ENCODE data around the gene ROPN1.

Gene ROPN1

DNA sequence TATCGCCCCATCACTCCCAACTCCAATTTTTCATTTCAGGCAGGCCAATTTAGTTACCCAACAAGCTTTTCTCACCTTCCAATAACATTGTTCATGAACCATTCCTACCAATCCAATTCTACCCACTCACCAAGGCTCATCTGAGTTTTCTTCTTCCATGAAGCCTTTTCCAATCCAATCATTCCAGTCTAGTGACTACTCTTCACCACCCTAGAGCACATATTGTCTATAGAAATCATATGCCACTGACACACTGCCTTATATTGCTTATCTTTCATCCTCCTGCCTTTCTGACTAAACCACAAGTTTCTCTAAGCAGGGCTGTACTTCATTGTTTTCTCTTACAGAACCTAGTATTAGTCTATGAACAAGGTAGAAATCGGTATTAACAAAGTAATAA is 42.3 kb downstream of the ROPN1 start:
- H3K4me3 ChIP-seq (replicated peaks; ENCODE audit: low read depth, low read length): no peak overlapping the region
- no peak for DNase-seq (ENCODE audit: extremely low read depth, insufficient read length)
- H3K27me3 ChIP-seq (replicated peaks; ENCODE audit: control insufficient read depth, insufficient read depth, low read length): no peaks in the 10 kb centered on the region
- TF ChIP-seq, protein P1, sequence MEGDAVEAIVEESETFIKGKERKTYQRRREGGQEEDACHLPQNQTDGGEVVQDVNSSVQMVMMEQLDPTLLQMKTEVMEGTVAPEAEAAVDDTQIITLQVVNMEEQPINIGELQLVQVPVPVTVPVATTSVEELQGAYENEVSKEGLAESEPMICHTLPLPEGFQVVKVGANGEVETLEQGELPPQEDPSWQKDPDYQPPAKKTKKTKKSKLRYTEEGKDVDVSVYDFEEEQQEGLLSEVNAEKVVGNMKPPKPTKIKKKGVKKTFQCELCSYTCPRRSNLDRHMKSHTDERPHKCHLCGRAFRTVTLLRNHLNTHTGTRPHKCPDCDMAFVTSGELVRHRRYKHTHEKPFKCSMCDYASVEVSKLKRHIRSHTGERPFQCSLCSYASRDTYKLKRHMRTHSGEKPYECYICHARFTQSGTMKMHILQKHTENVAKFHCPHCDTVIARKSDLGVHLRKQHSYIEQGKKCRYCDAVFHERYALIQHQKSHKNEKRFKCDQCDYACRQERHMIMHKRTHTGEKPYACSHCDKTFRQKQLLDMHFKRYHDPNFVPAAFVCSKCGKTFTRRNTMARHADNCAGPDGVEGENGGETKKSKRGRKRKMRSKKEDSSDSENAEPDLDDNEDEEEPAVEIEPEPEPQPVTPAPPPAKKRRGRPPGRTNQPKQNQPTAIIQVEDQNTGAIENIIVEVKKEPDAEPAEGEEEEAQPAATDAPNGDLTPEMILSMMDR (IDR thresholded peaks at IDR 0.05; ENCODE audit: insufficient read depth, low read length, poor library complexity, severe bottlenecking): no peak
- H3K36me3 ChIP-seq (ENCODE audit: control insufficient read depth, insufficient read depth, low read length): peaks cover 6% of the 10 kb centered on the region

DNA sequence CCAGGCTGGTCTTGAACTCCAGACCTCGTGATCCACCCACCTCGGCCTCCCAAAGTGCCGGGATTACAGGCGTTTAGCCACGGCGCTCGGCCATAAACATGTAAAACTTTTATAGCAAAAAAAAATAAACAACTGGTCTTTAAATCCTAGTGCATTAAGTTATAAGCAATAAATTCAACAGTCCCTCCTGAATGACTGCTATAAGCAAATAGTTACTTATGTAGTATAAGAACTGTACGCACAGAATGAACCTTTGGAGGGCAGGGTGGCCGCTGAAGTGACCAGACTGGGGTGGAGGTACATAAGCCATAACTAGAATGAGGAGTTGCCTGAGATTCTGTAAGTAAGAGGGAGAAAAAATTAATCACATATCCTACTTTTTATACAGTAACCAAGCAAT is 43.5 kb downstream of the ROPN1 start:
- Histone ChIP-seq H3K36me3 (ENCODE audit: control insufficient read depth, insufficient read depth, low read length) (peaks cover 9% of the 10 kb centered on the region), H3K4me3 (replicated peaks; ENCODE audit: low read depth, low read length) (no peak overlapping the region), H3K27me3 (replicated peaks; ENCODE audit: control insufficient read depth, insufficient read depth, low read length) (no peaks in the 10 kb centered on the region)
- no peak for DNase-seq (ENCODE audit: extremely low read depth, insufficient read length)
- TF ChIP-seq, protein P1 (IDR thresholded peaks at IDR 0.05; ENCODE audit: insufficient read depth, low read length, poor library complexity, severe bottlenecking): no peak

DNA sequence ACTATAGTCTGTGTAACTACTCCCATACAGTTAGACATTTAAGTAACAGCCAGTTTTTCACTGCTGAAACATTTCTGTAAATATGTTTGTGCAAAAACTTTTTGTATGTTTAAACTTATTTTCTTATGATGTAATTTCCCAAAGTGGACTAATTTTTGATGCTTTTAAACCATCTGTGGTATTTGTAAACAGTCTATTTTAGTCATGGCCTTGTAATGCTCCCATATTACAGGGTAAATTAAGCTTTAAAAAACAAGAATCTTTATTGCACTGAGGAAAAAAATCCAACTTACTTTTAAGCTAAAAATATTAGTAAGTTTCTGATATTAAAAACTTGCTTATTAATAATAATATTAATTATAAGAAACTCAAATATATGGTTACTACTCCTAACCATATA is 44.4 kb downstream of the ROPN1 start:
- no peak for DNase-seq (ENCODE audit: extremely low read depth, insufficient read length)
- H3K27me3 ChIP-seq (replicated peaks; ENCODE audit: control insufficient read depth, insufficient read depth, low read length): no peaks in the 10 kb centered on the region
- H3K36me3 ChIP-seq (ENCODE audit: control insufficient read depth, insufficient read depth, low read length): peaks cover 7% of the 10 kb centered on the region
- no peak overlapping the region for H3K4me3 ChIP-seq (replicated peaks; ENCODE audit: low read depth, low read length)
- TF ChIP-seq, protein P1 (IDR thresholded peaks at IDR 0.05; ENCODE audit: insufficient read depth, low read length, poor library complexity, severe bottlenecking): no peak

DNA sequence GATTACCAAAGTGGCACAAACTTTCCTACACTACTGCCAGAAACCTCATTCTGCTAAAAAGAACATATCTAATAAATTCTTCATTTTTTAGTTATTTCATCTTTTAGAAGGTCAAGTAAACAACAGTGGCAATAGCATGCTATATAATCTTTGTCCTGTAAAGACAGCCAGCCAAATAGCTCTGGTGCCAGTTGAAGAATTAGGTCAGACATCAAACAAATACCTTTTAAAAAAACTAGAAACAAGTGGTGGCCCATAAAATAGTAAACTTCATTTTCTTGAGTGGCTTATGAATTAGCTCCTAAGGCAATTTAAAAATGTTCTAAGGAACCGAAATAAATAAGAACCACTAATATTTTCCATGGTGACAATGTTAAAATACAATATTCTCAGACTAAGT is 50.4 kb downstream of the ROPN1 start:
- Histone ChIP-seq H3K27me3 (replicated peaks; ENCODE audit: control insufficient read depth, insufficient read depth, low read length) (no peaks in the 10 kb centered on the region), H3K36me3 (ENCODE audit: control insufficient read depth, insufficient read depth, low read length) (peaks cover 3% of the 10 kb centered on the region), H3K4me3 (replicated peaks; ENCODE audit: low read depth, low read length) (no peak overlapping the region)
- DNase-seq (ENCODE audit: extremely low read depth, insufficient read length): no peak
- TF ChIP-seq, protein P1 (IDR thresholded peaks at IDR 0.05; ENCODE audit: insufficient read depth, low read length, poor library complexity, severe bottlenecking): no peak

DNA sequence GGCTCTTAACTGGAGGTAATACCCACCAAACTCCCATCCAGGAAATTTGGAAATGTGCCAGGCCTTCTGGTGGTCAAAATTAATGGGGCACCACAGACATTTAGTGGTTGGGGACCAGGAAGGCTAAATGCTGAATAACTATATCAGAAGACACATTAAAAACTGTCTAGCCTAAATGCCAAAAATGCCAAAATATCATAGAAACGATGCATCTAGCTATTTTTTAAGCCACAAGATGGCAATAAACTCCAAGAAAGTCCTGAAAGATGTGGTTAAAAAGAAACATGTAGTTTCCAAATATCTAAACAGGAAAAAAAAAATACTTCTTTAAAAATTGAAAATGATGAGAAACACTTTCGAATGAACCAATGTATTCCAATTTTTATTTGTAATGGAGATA is 50.8 kb downstream of the ROPN1 start:
- peaks cover 3% of the 10 kb centered on the region for H3K36me3 ChIP-seq (ENCODE audit: control insufficient read depth, insufficient read depth, low read length)
- DNase-seq (ENCODE audit: extremely low read depth, insufficient read length): no peak
- no peaks in the 10 kb centered on the region for H3K27me3 ChIP-seq (replicated peaks; ENCODE audit: control insufficient read depth, insufficient read depth, low read length)
- TF ChIP-seq, protein P1 (IDR thresholded peaks at IDR 0.05; ENCODE audit: insufficient read depth, low read length, poor library complexity, severe bottlenecking): no peak
- H3K4me3 ChIP-seq (replicated peaks; ENCODE audit: low read depth, low read length): no peak overlapping the region

DNA sequence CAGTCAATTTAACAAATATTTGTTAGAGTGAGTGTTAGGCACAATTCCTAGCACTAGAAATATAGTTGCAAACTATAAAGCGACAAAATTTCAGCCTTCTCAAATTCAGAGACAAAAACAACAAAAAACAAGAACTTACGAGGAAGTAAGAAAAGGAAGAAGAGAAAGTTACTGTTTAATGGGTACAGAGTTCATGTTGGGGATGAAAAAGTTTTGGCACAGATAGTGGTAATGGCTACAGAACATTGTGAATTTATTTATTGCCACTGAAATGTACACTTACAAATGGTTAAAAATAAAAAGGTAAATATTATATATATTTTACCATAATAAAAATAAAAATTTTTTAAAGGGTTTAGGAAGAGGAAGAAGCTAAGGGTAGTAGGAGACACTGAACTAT is 52.2 kb downstream of the ROPN1 start:
- TF ChIP-seq, protein P1 (IDR thresholded peaks at IDR 0.05; ENCODE audit: insufficient read depth, low read length, poor library complexity, severe bottlenecking): no peak
- Histone ChIP-seq H3K4me3 (replicated peaks; ENCODE audit: low read depth, low read length) (no peak overlapping the region), H3K36me3 (ENCODE audit: control insufficient read depth, insufficient read depth, low read length) (peaks cover 3% of the 10 kb centered on the region), H3K27me3 (replicated peaks; ENCODE audit: control insufficient read depth, insufficient read depth, low read length) (no peaks in the 10 kb centered on the region)
- no peak for DNase-seq (ENCODE audit: extremely low read depth, insufficient read length)
